NCI-H510A (cell line): ENCODE data around the gene NTM.
A peak's percentile ranks its signal among the peaks of the same experiment; 100 is the strongest.

Experiments used
- DNase-seq: peaks from one replicate; lab custom pipeline; 2025; lab: John Stamatoyannopoulos, UW

The NTM gene

GRCh38 chr11:131917634-131918384 is 547.4 kb downstream of the NTM start:
- DNase-seq, result no peak

GRCh38 chr11:131918663-131919062 is 548.2 kb downstream of the NTM start:
- DNase-seq, result no peak

- no peak for DNase-seq
These were observed 551.8 kb downstream of the NTM start for GRCh38 chr11:131922220-131922619.

GRCh38 chr11:131923309-131923708 is 552.9 kb downstream of the NTM start:
- DNase-seq, result no peak

GRCh38 chr11:131924001-131924400 is 553.6 kb downstream of the NTM start:
- DNase-seq, result no peak

- no peak for DNase-seq
These were observed 554.2 kb downstream of the NTM start for GRCh38 chr11:131924457-131925201.

- DNase-seq, result no peak
These were observed 555.4 kb downstream of the NTM start for GRCh38 chr11:131925829-131926228.

- no peak for DNase-seq
These were observed 558.6 kb downstream of the NTM start for GRCh38 chr11:131928992-131929391.

- no peak for DNase-seq
These were observed 562.3 kb downstream of the NTM start for GRCh38 chr11:131932584-131933325.

GRCh38 chr11:131934006-131934405 is 563.6 kb downstream of the NTM start:
- DNase-seq, result no peak

- no peak for DNase-seq
These were observed 567.9 kb downstream of the NTM start for GRCh38 chr11:131938351-131938751.

GRCh38 chr11:131940126-131940525 is 569.7 kb downstream of the NTM start:
- no peak for DNase-seq

GRCh38 chr11:131942878-131943277 is 572.5 kb downstream of the NTM start:
- no peak for DNase-seq

GRCh38 chr11:131943295-131943694 is 572.9 kb downstream of the NTM start:
- DNase-seq, result peak; percentile 86

- no peak for DNase-seq
These were observed 574.3 kb downstream of the NTM start for GRCh38 chr11:131944736-131945135.

- DNase-seq, result no peak
These were observed 575.3 kb downstream of the NTM start for GRCh38 chr11:131945706-131946105.

GRCh38 chr11:131947511-131947910 is 577.1 kb downstream of the NTM start:
- no peak for DNase-seq

GRCh38 chr11:131951121-131951520 is 580.7 kb downstream of the NTM start:
- DNase-seq, result no peak

- DNase-seq, result no peak
These were observed 583.7 kb downstream of the NTM start for GRCh38 chr11:131954146-131954545.

- no peak for DNase-seq
These were observed 585.5 kb downstream of the NTM start for GRCh38 chr11:131955904-131956303.

- DNase-seq, result no peak
These were observed 586.8 kb downstream of the NTM start for GRCh38 chr11:131957201-131957600.

- no peak for DNase-seq
These were observed 587.5 kb downstream of the NTM start for GRCh38 chr11:131957875-131958274.

- DNase-seq, result no peak
These were observed 592.4 kb downstream of the NTM start for GRCh38 chr11:131962818-131963217.
